K562 (cell line): ENCODE data around the gene NCL. TPM values are rescaled to one million over a fixed set of nuclear protein-coding genes. Genes with fewer than 3 reads are reported as not detected.
A peak's percentile ranks its signal among the peaks of the same experiment; 100 is the strongest.

ENCODE experiments used
- ATAC-seq: fragments of 200-7000 bp; cut with Tn5 transposase; 3 replicates; pipeline ENCODE4 v1.9.1; 2020; ENCODE audit warnings: moderate library complexity
- BruUV-seq: library from RNA; stranded (reverse); fragments of 400-500 nt; replicated peaks from 2 replicates; lab custom pipeline; 2021; lab: Mats Ljungman, UMichigan
- CTCF ChIA-PET: fragments of 300-600 bp; formaldehyde crosslinking; extraction: SDS; loops from one replicate; lab custom pipeline; 2021; ENCODE audit warnings: low intra/inter-chr PET ratio; lab: Yijun Ruan, JAX
- POLR2A ChIA-PET: fragments of 300-600, 350-650 bp; sonication (Branson Sonifier 250); formaldehyde crosslinking; extraction: SDS; loops from one replicate; lab custom pipeline; 2021; ENCODE audit warnings: antibody characterized with exemption, inconsistent platforms; lab: Yijun Ruan, JAX
- DNase-seq, 4 experiments: peaks; one replicate each; pipeline versions ENCODE4 v3.0.0 to v3.0.0-alpha.2; 2011 to 2018; ENCODE audit warnings: low spot score in 3 of 4, mixed read lengths in 3 of 4; ENCODE audit errors: extremely low read depth in 1 of 4
- FAIRE-seq: peaks from 2 replicates; lab custom pipeline; 2011; peaks lifted over from hg19 to GRCh38; lab: Jason Lieb, UNC
- H2AFZ ChIP-seq: 2 replicates; pipeline ENCODE4 v1.6.0; 2011; ENCODE audit warnings: low read depth, low read length, control low read depth, inconsistent platforms
- H3K27ac ChIP-seq: fragments of 200-600 bp; 3 replicates; pipeline ENCODE4 v1.8.0; 2011; ENCODE audit warnings: low read depth, mild to moderate bottlenecking, control low read depth, inconsistent platforms, low read length, moderate library complexity, mixed read lengths; ENCODE audit errors: extremely low read depth
- H3K27me3 ChIP-seq, 2 experiments: fragments of 300-600 bp in 1 of 2; 2 replicates in 1 of 2; 3 replicates in 1 of 2; pipeline versions ENCODE4 v1.6.0 to v1.8.0; 2011; ENCODE audit warnings: inconsistent platforms in 2 of 2, low read length in 2 of 2, mild to moderate bottlenecking in 1 of 2, mixed read lengths in 1 of 2, moderate library complexity in 1 of 2; ENCODE audit not compliant: control insufficient read depth in 2 of 2, insufficient read depth in 2 of 2
- H3K36me3 ChIP-seq: fragments of 300-600 bp; 3 replicates; pipeline ENCODE4 v1.8.0; 2011; ENCODE audit warnings: mild to moderate bottlenecking, low read length, inconsistent platforms; ENCODE audit not compliant: control insufficient read depth, insufficient read depth
- H3K4me1 ChIP-seq, 2 experiments: fragments of 200-600 bp in 1 of 2; replicated peaks in 1 of 2; 2 replicates in 1 of 2; 3 replicates in 1 of 2; pipeline versions ENCODE4 v1.5.1 to v1.8.0; 2011; ENCODE audit warnings: inconsistent platforms in 2 of 2, low read length in 2 of 2, mild to moderate bottlenecking in 1 of 2, mixed read lengths in 1 of 2, moderate library complexity in 1 of 2; ENCODE audit not compliant: control insufficient read depth in 2 of 2, insufficient read depth in 2 of 2
- H3K4me2 ChIP-seq: 2 replicates; pipeline ENCODE4 v1.6.1; 2011; ENCODE audit warnings: low read length, control low read depth, inconsistent platforms, mixed read lengths; ENCODE audit not compliant: insufficient read depth
- H3K4me3 ChIP-seq: fragments of 200-600 bp; sonication (generic), shearing (Covaris generic); 2 replicates; pipeline ENCODE4 v1.5.1; 2016; ENCODE audit warnings: control low read depth, inconsistent platforms
- H3K79me2 ChIP-seq: fragments of 200-600 bp; 3 replicates; pipeline ENCODE4 v1.8.0; 2011; ENCODE audit warnings: low read length, inconsistent platforms; ENCODE audit not compliant: control insufficient read depth, insufficient read depth
- H3K9ac ChIP-seq, 2 experiments: 2 replicates each; pipeline versions ENCODE4 v1.6.0 to v1.6.1; 2011; ENCODE audit warnings: low read depth in 2 of 2, low read length in 2 of 2, control low read depth in 1 of 2, inconsistent platforms in 1 of 2, mild to moderate bottlenecking in 1 of 2, mixed read lengths in 1 of 2; ENCODE audit not compliant: insufficient read depth in 1 of 2
- H3K9me1 ChIP-seq: one replicate; pipeline ENCODE4 v1.6.0; 2011; ENCODE audit warnings: inconsistent platforms, mild to moderate bottlenecking, low read length, moderate library complexity; ENCODE audit not compliant: control insufficient read depth, insufficient read depth
- H3K9me3 ChIP-seq: replicated peaks from 2 replicates; pipeline ENCODE4 v1.5.1; 2011; ENCODE audit warnings: low read depth, low read length, inconsistent platforms; ENCODE audit not compliant: control insufficient read depth, insufficient read depth
- H4K20me1 ChIP-seq: replicated peaks from 2 replicates; pipeline ENCODE4 v1.6.1; 2011; ENCODE audit warnings: low read length, inconsistent platforms, mixed read lengths; ENCODE audit not compliant: control insufficient read depth, insufficient read depth
- DIDO1 ChIP-seq: fragments of 450-650 bp; IDR thresholded peaks from 2 replicates; pipeline ENCODE4 v1.6.1; 2016; ENCODE audit warnings: low read depth, missing biosample characterization, missing genetic modification characterization
- KAT7 ChIP-seq: sonication (generic); formaldehyde crosslinking; IDR thresholded peaks from 2 replicates; pipeline ENCODE4 v1.8.0; 2022; ENCODE audit warnings: missing genetic modification reagents, mild to moderate bottlenecking, borderline replicate concordance
- PKNOX1 ChIP-seq: fragments of 450-650 bp; IDR thresholded peaks from 2 replicates; pipeline ENCODE4 v1.6.1; 2016
- POLR2A ChIP-seq: fragments of 450-650 bp; conservative IDR thresholded peaks from 2 replicates; pipeline ENCODE4 v1.6.1; 2016
- POLR2AphosphoS5 ChIP-seq: IDR thresholded peaks from 2 replicates; pipeline ENCODE4 v1.6.1; 2011; ENCODE audit warnings: mild to moderate bottlenecking, low read depth, low read length, moderate library complexity; ENCODE audit not compliant: control insufficient read depth, insufficient read depth
- SIN3A ChIP-seq, 2 experiments: fragments of 150-350 bp in 1 of 2; IDR thresholded peaks; 2 replicates each; pipeline ENCODE4 v1.6.1; 2011 to 2016; ENCODE audit warnings: borderline replicate concordance in 2 of 2, low read depth in 2 of 2, low read length in 2 of 2, mild to moderate bottlenecking in 2 of 2, moderate library complexity in 2 of 2; ENCODE audit not compliant: control insufficient read depth in 1 of 2
- SNRNP70 ChIP-seq: fragments of 200-400 bp; formaldehyde crosslinking; optimal IDR thresholded peaks from 2 replicates; pipeline ENCODE3; 2017; ENCODE audit warnings: low read depth, low read length
- TRIM25 ChIP-seq: fragments of 450-650 bp; IDR thresholded peaks from 2 replicates; pipeline ENCODE4 v1.7.0; 2016; ENCODE audit warnings: borderline replicate concordance
- ZKSCAN1 ChIP-seq: fragments of 150-350 bp; IDR thresholded peaks from 2 replicates; pipeline ENCODE4 v1.6.1; 2016; ENCODE audit warnings: low read depth, low read length
- WGBS: fragments of 100-300 bp; shearing (Covaris generic); methylation state at CpG from one replicate; pipeline ENCODE4 v1.1.6; 2016; ENCODE audit warnings: low coverage, mixed read lengths; ENCODE audit not compliant: insufficient coverage; ENCODE audit errors: missing lambda C conversion rate; 5-methylcytosine and 5-hydroxymethylcytosine counted together
- in situ Hi-C: fragments of 300-500 bp; cut with MboI; formaldehyde crosslinking; loops from 4 replicates; pipeline ENCODE4 v1.15.0; 2018; ENCODE audit warnings: inconsistent platforms, mixed read lengths
- intact Hi-C: fragments of 100-400 bp; cut with micrococcal nuclease; formaldehyde crosslinking; loops from 2 replicates; pipeline ENCODE4 v1.14.2; 2022
- polyA plus RNA-seq, 8 experiments: library from polyadenylated mRNA; depleted of rRNA in 4 of 8; stranded (reverse) in 5 of 8; unstranded in 3 of 8; fragments of >200 nt; fragmentation: Nextera tagmentation in 2 of 8; fragmentation: Illumina TruSeq in 1 of 8; extraction: Ambion mirVana in 2 of 8; extraction: Trizol in 1 of 8; gene quantifications; 2 replicates each; pipeline versions ENCODE4 v1.2.1 to v1.2.3, GENCODE V29; 2011 to 2014; ENCODE audit warnings: inconsistent platforms in 1 of 8, missing spikeins in 1 of 8
- total RNA-seq, 7 experiments: library from RNA; depleted of rRNA in 6 of 7; stranded (reverse); fragments of >200 nt in 6 of 7; fragmentation: Illumina TruSeq in 2 of 7; extraction: Trizol in 2 of 7; gene quantifications; 2 replicates each; pipeline versions ENCODE4 v1.2.1 to v1.2.3, GENCODE V29; 2011 to 2021; ENCODE audit warnings: low replicate concordance in 1 of 7

The NCL gene
- total and polyA plus RNA-seq, 9 of the 15 experiments (the other 6 are each of a cell fraction or from before 2014, with no cell fraction given) = 80.9 to 732 (median 361) TPM

- TF ChIP-seq POLR2AphosphoS5 (peak; percentile 51), PKNOX1 (no peak), DIDO1 (tag) (no peak), SNRNP70 (peak; percentile 47), KAT7 (no peak), POLR2A (peak; percentile 69; the same call in 1 of the 2 replicates), SIN3A (IDR thresholded peaks at IDR 0.05; ENCODE audit: borderline replicate concordance in 2 of 2, control insufficient read depth in 1 of 2, low read depth in 2 of 2, low read length in 2 of 2) (peak in 1 of 2 experiments; percentile 34; a peak in 1 of 4 replicates)
Measured at GRCh38 chr2:231452799-231453508, 11.3 kb downstream of the NCL start (continued).

- H3K36me3 ChIP-seq = peaks cover 30% of the 10 kb centered on the region; the same call in 2 of the 3 replicates
- H3K9me3 ChIP-seq = no peaks in the 10 kb centered on the region
- no peak for ATAC-seq
- H3K9me1 ChIP-seq = no peaks in the 10 kb centered on the region
- H3K4me2 ChIP-seq = no peak overlapping the region
- H3K4me1 ChIP-seq = no peaks in the 10 kb centered on the region; a peak in 1 of 5 replicates
- 88% methylated on average over 2 of the region's 4 CpGs for WGBS
- POLR2A ChIA-PET = interaction anchor here (0.6 to 5.6 kb wide), 4 partner anchors 15 to 349 kb away, joined by 3 to 95 read pairs (median 4); partner anchors contain the start of gene NCL
- BruUV-seq = no TSS peak
- in situ Hi-C loops = loop anchor here (10.0 kb wide), 1 partner anchor 346 kb away; no protein-coding TSS in a partner anchor
- no peak for DNase-seq
- H3K9ac ChIP-seq = no peak overlapping the region
- no peak overlapping the region for H3K4me3 ChIP-seq
- no peak overlapping the region for H2AFZ ChIP-seq
- no peak for FAIRE-seq
- TF ChIP-seq TRIM25 = no peak
- TF ChIP-seq ZKSCAN1 = peak; percentile 91; the same call in 1 of the 2 replicates
- TF ChIP-seq, all 486 proteins: peak for 1
- intact Hi-C loops = loop anchor here (5.0 kb wide), 1 partner anchor 348 kb away; no protein-coding TSS in a partner anchor
- no peak overlapping the region for H3K27ac ChIP-seq
- CTCF ChIA-PET = interaction anchor here (3.2 kb wide), 1 partner anchor 223 kb away, joined by 15 read pairs; no protein-coding TSS in a partner anchor
- no peaks in the 10 kb centered on the region for H3K27me3 ChIP-seq
- no peaks in the 10 kb centered on the region for H3K79me2 ChIP-seq
- H4K20me1 ChIP-seq = no peaks in the 10 kb centered on the region; the same call in 1 of the 2 replicates
Measured at GRCh38 chr2:231450548-231450989, 13.7 kb downstream of the NCL start.
